HepG2 (cell line): Measurements from ENCODE around the gene APC2. TPM values are rescaled to one million over a fixed set of nuclear protein-coding genes. Genes with fewer than 3 reads are reported as not detected.

Experiments used
- ATAD3A ChIP-seq: sonication (generic); formaldehyde crosslinking; IDR thresholded peaks from 2 replicates; pipeline ENCODE4 v1.4.0; 2020; ENCODE audit warnings: missing genetic modification reagents
- FOXA3 ChIP-seq: IDR thresholded peaks from 2 replicates; pipeline ENCODE4 v1.6.1; 2016; ENCODE audit warnings: missing genetic modification reagents, missing compliant biosample characterization
- MED13 ChIP-seq: sonication (generic); formaldehyde crosslinking; IDR thresholded peaks from 2 replicates; pipeline ENCODE4 v1.5.0; 2020; ENCODE audit warnings: missing genetic modification reagents
- PHF20 ChIP-seq: sonication (generic); formaldehyde crosslinking; IDR thresholded peaks from 2 replicates; pipeline ENCODE4 v1.5.0; 2020; ENCODE audit warnings: mild to moderate bottlenecking, missing genetic modification reagents
- PTBP1 ChIP-seq: fragments of 200-400 bp; formaldehyde crosslinking; IDR thresholded peaks from 2 replicates; pipeline ENCODE4 v1.6.1; 2018; ENCODE audit warnings: low read length, low read depth; ENCODE audit not compliant: poor library complexity, severe bottlenecking
- RCOR2 ChIP-seq: IDR thresholded peaks from 2 replicates; pipeline ENCODE4 v1.6.1; 2016; ENCODE audit warnings: missing biosample characterization, missing genetic modification reagents
- ZFP82 ChIP-seq: sonication (generic); formaldehyde crosslinking; IDR thresholded peaks from 2 replicates; pipeline ENCODE4 v1.5.1; 2020; ENCODE audit warnings: mild to moderate bottlenecking, missing genetic modification reagents, borderline replicate concordance
- ZNF263 ChIP-seq: sonication (generic); formaldehyde crosslinking; IDR thresholded peaks from 2 replicates; pipeline ENCODE4 v1.4.0; 2020; ENCODE audit warnings: missing genetic modification reagents
- ZNF782 ChIP-seq: sonication (generic); formaldehyde crosslinking; IDR thresholded peaks from 2 replicates; pipeline ENCODE4 v1.4.0; 2020; ENCODE audit warnings: missing genetic modification reagents, mild to moderate bottlenecking, borderline replicate concordance
- ZNF841 ChIP-seq: sonication (generic); formaldehyde crosslinking; IDR thresholded peaks from 2 replicates; pipeline ENCODE4 v1.8.1; 2023; ENCODE audit warnings: missing genetic modification reagents, borderline replicate concordance
- ZNF878 ChIP-seq: sonication (generic); formaldehyde crosslinking; IDR thresholded peaks from 2 replicates; pipeline ENCODE4 v1.8.1; 2023; ENCODE audit warnings: mild to moderate bottlenecking, missing genetic modification reagents, moderate library complexity
- ZSCAN29 ChIP-seq: sonication (generic); formaldehyde crosslinking; conservative IDR thresholded peaks from 2 replicates; pipeline ENCODE4 v1.4.0; 2020; ENCODE audit warnings: mild to moderate bottlenecking, missing genetic modification reagents
- polyA plus RNA-seq, 8 experiments: library from polyadenylated mRNA; depleted of rRNA in 3 of 8; stranded (reverse) in 7 of 8; unstranded in 1 of 8; fragments of >200 nt; fragmentation: Illumina TruSeq in 4 of 8; extraction: Trizol in 4 of 8; gene quantifications; 2 replicates each; pipeline versions ENCODE4 v1.2.1 to v1.2.3, GENCODE V29; 2011 to 2016; ENCODE audit warnings: low read depth in 4 of 8, missing spikeins in 1 of 8, mixed read lengths in 1 of 8; ENCODE audit not compliant: insufficient read depth in 1 of 8
- total RNA-seq, 5 experiments: library from RNA; depleted of rRNA; stranded (reverse); fragments of >200 nt; fragmentation: Illumina TruSeq; extraction: Trizol; gene quantifications; 2 replicates each; pipeline ENCODE4 v1.2.3, GENCODE V29; 2016; ENCODE audit warnings: low read depth in 1 of 5
- TF ChIP-seq, protein P1 (sequence below): sonication (generic); formaldehyde crosslinking; IDR thresholded peaks from 2 replicates; pipeline ENCODE4 v1.5.0; 2020; ENCODE audit warnings: mild to moderate bottlenecking, missing genetic modification reagents
- TF ChIP-seq, protein P2 (sequence below): sonication (generic); formaldehyde crosslinking; IDR thresholded peaks from 2 replicates; pipeline ENCODE4 v1.8.0; 2022; ENCODE audit warnings: missing genetic modification reagents, mild to moderate bottlenecking, borderline replicate concordance
- TF ChIP-seq, protein P3 (sequence below): sonication (generic); formaldehyde crosslinking; IDR thresholded peaks from 2 replicates; pipeline ENCODE4 v1.4.0; 2020; ENCODE audit warnings: mild to moderate bottlenecking, missing genetic modification reagents
- TF ChIP-seq, protein P4 (sequence below): sonication (generic); formaldehyde crosslinking; IDR thresholded peaks from 2 replicates; pipeline ENCODE4 v1.8.0; 2022; ENCODE audit warnings: mild to moderate bottlenecking, missing genetic modification reagents; ENCODE audit not compliant: insufficient replicate concordance
- TF ChIP-seq, protein P5 (sequence below): sonication (generic); formaldehyde crosslinking; IDR thresholded peaks from 2 replicates; pipeline ENCODE4 v1.5.1; 2020; ENCODE audit warnings: mild to moderate bottlenecking, missing genetic modification reagents, moderate library complexity
- TF ChIP-seq, protein P6 (sequence below): IDR thresholded peaks from 2 replicates; pipeline ENCODE4 v1.6.1; 2016; ENCODE audit warnings: missing compliant biosample characterization, missing genetic modification reagents, borderline replicate concordance

The APC2 gene
- total and polyA plus RNA-seq, 2 of the 13 experiments (the other 11 are each of a cell fraction or from before 2014, with no cell fraction given): 0.08 to 0.22 TPM

DNA sequence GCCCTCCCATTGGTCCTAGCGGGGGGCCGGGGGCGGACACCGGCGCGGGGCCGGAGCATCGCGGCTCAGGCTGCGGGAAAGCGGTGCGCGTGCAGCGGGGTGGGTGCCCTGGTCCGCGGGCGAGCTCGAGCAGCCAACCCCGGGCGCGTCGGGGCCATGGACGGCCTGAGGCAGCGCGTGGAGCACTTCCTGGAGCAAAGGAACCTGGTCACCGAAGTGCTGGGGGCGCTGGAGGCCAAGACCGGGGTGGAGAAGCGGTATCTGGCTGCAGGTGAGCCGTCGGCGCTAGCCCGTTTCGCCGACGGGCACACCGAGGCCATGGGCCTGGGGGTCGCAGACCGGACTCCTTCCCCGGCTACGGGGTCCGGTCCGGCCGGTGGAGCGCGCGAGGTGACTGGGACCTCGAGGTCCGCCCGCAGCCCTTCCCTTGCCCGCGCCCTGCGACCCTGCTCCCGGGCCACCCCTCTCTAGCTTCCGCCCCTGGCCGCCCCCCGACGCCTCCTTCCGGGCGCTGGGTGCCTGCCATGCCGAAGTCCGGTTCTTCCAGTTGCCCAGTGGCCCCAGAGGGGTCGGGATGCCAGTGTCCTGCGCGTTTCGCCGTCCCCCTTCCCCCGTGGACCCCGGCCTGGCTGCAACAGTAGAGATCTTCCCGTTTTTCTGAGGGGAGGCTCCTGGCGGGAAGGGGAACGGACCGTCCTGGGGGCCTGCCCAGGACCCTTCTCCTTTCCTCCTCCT lies 41.4 kb downstream of the APC2 start, which contains the start of gene REEP6 (continued):
- TF ChIP-seq FOXA3: 0 out of 2 replicates have a peak, but pooled peaks have one; percentile 18
- no peak for TF ChIP-seq ZSCAN29
- no peak for TF ChIP-seq ZNF782 (CRISPR knock-in tag)
- 0 out of 2 replicates have a peak, but pooled peaks have one; percentile 7 for TF ChIP-seq ZNF878 (CRISPR knock-in tag)
- TF ChIP-seq, protein P1, sequence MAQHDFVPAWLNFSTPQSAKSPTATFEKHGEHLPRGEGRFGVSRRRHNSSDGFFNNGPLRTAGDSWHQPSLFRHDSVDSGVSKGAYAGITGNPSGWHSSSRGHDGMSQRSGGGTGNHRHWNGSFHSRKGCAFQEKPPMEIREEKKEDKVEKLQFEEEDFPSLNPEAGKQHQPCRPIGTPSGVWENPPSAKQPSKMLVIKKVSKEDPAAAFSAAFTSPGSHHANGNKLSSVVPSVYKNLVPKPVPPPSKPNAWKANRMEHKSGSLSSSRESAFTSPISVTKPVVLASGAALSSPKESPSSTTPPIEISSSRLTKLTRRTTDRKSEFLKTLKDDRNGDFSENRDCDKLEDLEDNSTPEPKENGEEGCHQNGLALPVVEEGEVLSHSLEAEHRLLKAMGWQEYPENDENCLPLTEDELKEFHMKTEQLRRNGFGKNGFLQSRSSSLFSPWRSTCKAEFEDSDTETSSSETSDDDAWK: no peak
- TF ChIP-seq PTBP1: no peak
- TF ChIP-seq, protein P2, sequence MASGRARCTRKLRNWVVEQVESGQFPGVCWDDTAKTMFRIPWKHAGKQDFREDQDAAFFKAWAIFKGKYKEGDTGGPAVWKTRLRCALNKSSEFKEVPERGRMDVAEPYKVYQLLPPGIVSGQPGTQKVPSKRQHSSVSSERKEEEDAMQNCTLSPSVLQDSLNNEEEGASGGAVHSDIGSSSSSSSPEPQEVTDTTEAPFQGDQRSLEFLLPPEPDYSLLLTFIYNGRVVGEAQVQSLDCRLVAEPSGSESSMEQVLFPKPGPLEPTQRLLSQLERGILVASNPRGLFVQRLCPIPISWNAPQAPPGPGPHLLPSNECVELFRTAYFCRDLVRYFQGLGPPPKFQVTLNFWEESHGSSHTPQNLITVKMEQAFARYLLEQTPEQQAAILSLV (CRISPR knock-in tag): 0 out of 2 replicates have a peak, but pooled peaks have one; percentile 32
- peak; percentile 64; the same call in 1 of the 2 replicates for TF ChIP-seq RCOR2 (CRISPR knock-in tag)
- TF ChIP-seq, protein P3, sequence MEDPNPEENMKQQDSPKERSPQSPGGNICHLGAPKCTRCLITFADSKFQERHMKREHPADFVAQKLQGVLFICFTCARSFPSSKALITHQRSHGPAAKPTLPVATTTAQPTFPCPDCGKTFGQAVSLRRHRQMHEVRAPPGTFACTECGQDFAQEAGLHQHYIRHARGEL (CRISPR knock-in tag): no peak
- TF ChIP-seq ZFP82: 0 out of 2 replicates have a peak, but pooled peaks have one; percentile 76
- TF ChIP-seq PHF20 (CRISPR knock-in tag): peak; percentile 32; the same call in 1 of the 2 replicates
- no peak for TF ChIP-seq ATAD3A
- TF ChIP-seq, protein P4, sequence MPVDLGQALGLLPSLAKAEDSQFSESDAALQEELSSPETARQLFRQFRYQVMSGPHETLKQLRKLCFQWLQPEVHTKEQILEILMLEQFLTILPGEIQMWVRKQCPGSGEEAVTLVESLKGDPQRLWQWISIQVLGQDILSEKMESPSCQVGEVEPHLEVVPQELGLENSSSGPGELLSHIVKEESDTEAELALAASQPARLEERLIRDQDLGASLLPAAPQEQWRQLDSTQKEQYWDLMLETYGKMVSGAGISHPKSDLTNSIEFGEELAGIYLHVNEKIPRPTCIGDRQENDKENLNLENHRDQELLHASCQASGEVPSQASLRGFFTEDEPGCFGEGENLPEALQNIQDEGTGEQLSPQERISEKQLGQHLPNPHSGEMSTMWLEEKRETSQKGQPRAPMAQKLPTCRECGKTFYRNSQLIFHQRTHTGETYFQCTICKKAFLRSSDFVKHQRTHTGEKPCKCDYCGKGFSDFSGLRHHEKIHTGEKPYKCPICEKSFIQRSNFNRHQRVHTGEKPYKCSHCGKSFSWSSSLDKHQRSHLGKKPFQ (CRISPR knock-in tag): no peak
- TF ChIP-seq, protein P5, sequence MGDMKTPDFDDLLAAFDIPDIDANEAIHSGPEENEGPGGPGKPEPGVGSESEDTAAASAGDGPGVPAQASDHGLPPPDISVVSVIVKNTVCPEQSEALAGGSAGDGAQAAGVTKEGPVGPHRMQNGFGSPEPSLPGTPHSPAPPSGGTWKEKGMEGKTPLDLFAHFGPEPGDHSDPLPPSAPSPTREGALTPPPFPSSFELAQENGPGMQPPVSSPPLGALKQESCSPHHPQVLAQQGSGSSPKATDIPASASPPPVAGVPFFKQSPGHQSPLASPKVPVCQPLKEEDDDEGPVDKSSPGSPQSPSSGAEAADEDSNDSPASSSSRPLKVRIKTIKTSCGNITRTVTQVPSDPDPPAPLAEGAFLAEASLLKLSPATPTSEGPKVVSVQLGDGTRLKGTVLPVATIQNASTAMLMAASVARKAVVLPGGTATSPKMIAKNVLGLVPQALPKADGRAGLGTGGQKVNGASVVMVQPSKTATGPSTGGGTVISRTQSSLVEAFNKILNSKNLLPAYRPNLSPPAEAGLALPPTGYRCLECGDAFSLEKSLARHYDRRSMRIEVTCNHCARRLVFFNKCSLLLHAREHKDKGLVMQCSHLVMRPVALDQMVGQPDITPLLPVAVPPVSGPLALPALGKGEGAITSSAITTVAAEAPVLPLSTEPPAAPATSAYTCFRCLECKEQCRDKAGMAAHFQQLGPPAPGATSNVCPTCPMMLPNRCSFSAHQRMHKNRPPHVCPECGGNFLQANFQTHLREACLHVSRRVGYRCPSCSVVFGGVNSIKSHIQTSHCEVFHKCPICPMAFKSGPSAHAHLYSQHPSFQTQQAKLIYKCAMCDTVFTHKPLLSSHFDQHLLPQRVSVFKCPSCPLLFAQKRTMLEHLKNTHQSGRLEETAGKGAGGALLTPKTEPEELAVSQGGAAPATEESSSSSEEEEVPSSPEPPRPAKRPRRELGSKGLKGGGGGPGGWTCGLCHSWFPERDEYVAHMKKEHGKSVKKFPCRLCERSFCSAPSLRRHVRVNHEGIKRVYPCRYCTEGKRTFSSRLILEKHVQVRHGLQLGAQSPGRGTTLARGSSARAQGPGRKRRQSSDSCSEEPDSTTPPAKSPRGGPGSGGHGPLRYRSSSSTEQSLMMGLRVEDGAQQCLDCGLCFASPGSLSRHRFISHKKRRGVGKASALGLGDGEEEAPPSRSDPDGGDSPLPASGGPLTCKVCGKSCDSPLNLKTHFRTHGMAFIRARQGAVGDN (CRISPR knock-in tag): peak; percentile 67
- TF ChIP-seq ZNF841 (CRISPR knock-in tag): no peak
- peak; percentile 53; the same call in 1 of the 2 replicates for TF ChIP-seq MED13 (CRISPR knock-in tag)
- TF ChIP-seq, protein P6, sequence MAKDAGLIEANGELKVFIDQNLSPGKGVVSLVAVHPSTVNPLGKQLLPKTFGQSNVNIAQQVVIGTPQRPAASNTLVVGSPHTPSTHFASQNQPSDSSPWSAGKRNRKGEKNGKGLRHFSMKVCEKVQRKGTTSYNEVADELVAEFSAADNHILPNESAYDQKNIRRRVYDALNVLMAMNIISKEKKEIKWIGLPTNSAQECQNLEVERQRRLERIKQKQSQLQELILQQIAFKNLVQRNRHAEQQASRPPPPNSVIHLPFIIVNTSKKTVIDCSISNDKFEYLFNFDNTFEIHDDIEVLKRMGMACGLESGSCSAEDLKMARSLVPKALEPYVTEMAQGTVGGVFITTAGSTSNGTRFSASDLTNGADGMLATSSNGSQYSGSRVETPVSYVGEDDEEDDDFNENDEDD: peak; percentile 39; the same call in 1 of the 2 replicates
- peak; percentile 75 for TF ChIP-seq ZNF263
